Measurements from ENCODE around the gene CREB5. TPM values are rescaled to one million over a fixed set of nuclear protein-coding genes. Genes with fewer than 3 reads are reported as not detected.

Gene CREB5
- total RNA-seq, 2 donors from 2014 or later = 0.53 to 2.6 TPM

DNA sequence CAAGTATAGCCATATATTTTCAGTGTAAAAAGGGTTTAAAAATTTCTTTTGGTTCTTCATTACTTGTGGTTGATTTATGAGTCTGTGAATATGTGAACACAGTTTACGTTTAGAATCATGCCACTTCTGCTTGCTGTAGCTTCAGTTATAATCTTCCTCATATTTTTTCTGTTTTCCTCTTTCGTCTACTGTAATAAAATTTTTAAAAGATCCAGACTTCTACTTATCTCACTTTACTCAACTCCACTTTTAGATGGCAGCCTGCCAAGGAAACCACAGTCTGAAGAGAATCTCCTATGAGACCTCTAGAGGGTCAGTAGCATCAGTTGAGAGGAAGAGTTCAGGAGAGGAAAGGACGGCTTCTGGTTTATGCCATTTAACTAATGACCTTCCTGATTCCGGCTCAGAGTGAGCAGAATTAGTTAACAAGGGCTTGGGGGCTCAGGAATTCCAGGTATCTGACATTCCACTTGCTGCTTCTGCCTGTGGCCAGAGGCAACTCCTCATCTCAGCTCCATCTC is 21.4 kb downstream of the CREB5 start:
- TF ChIP-seq, protein P1, sequence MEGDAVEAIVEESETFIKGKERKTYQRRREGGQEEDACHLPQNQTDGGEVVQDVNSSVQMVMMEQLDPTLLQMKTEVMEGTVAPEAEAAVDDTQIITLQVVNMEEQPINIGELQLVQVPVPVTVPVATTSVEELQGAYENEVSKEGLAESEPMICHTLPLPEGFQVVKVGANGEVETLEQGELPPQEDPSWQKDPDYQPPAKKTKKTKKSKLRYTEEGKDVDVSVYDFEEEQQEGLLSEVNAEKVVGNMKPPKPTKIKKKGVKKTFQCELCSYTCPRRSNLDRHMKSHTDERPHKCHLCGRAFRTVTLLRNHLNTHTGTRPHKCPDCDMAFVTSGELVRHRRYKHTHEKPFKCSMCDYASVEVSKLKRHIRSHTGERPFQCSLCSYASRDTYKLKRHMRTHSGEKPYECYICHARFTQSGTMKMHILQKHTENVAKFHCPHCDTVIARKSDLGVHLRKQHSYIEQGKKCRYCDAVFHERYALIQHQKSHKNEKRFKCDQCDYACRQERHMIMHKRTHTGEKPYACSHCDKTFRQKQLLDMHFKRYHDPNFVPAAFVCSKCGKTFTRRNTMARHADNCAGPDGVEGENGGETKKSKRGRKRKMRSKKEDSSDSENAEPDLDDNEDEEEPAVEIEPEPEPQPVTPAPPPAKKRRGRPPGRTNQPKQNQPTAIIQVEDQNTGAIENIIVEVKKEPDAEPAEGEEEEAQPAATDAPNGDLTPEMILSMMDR (conservative IDR thresholded peaks at IDR 0.05) = no peak
- H3K27me3 Mint-ChIP-seq (ENCODE audit: insufficient read depth) = no peaks in the 10 kb centered on the region
- Histone ChIP-seq H3K27ac (ENCODE audit: low read depth, low read length) (no peak overlapping the region), H3K9me3 (ENCODE audit: control insufficient read depth, low read length) (no peaks in the 10 kb centered on the region), H3K36me3 (ENCODE audit: control insufficient read depth, insufficient read depth, low read length) (no peaks in the 10 kb centered on the region), H3K9ac (ENCODE audit: extremely low read depth, low read length, poor library complexity, severe bottlenecking) (no peak overlapping the region), H3K4me3 (ENCODE audit: low read length) (no peak overlapping the region), H3K27me3 (ENCODE audit: control insufficient read depth, insufficient read depth, low read length, poor library complexity, severe bottlenecking) (no peaks in the 10 kb centered on the region), H3K4me1 (ENCODE audit: control insufficient read depth, insufficient read depth, low read length) (peaks cover 17% of the 10 kb centered on the region)
- H3K4me3 Mint-ChIP-seq = no peak overlapping the region
- peak; percentile 78 for DNase-seq
- H3K4me1 Mint-ChIP-seq = peaks cover 28% of the 10 kb centered on the region
- peak overlapping the region; percentile 54 for H3K27ac Mint-ChIP-seq
- no peaks in the 10 kb centered on the region for H3K36me3 Mint-ChIP-seq (ENCODE audit: low read depth)
- H3K9me3 Mint-ChIP-seq = no peaks in the 10 kb centered on the region
- WGBS, 2 experiments (ENCODE audit: insufficient coverage in 1 of 2, insufficient read length in 1 of 2) = 72 to 89% methylated on average over 1 to 4 of the region's 4 CpGs

DNA sequence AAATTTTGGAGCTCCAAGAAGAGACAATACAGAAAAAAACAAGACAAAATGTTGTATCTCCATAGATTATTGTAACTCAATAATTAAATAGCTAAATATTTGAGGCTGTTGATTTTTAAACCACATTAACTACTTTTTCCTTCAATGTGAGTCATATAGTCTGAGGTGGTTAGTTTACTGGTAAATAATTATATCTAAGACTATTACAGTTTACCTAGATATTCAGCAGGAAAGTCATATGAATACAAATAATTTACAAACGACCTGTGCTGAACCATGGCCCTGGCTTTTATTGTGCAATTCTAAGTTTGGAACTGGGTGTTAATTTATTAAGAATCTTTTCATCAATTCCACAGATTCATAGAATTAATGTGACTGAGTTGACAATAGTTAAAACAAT is 22.2 kb downstream of the CREB5 start:
- TF ChIP-seq, protein P1 (conservative IDR thresholded peaks at IDR 0.05) = no peak
- Histone ChIP-seq H3K27me3 (ENCODE audit: control insufficient read depth, insufficient read depth, low read length, poor library complexity, severe bottlenecking) (peaks cover 4% of the 10 kb centered on the region), H3K4me3 (ENCODE audit: low read length) (no peak overlapping the region), H3K9me3 (ENCODE audit: control insufficient read depth, low read length) (no peaks in the 10 kb centered on the region), H3K4me1 (ENCODE audit: control insufficient read depth, insufficient read depth, low read length) (peaks cover 15% of the 10 kb centered on the region), H3K36me3 (ENCODE audit: control insufficient read depth, insufficient read depth, low read length) (no peaks in the 10 kb centered on the region), H3K9ac (ENCODE audit: extremely low read depth, low read length, poor library complexity, severe bottlenecking) (no peak overlapping the region), H3K27ac (ENCODE audit: low read depth, low read length) (no peak overlapping the region)
- no peak for DNase-seq
- H3K4me3 Mint-ChIP-seq = no peak overlapping the region
- H3K27me3 Mint-ChIP-seq (ENCODE audit: insufficient read depth) = no peaks in the 10 kb centered on the region
- H3K9me3 Mint-ChIP-seq = no peaks in the 10 kb centered on the region
- H3K4me1 Mint-ChIP-seq = peaks cover 27% of the 10 kb centered on the region
- no peak overlapping the region for H3K27ac Mint-ChIP-seq
- H3K36me3 Mint-ChIP-seq (ENCODE audit: low read depth) = no peaks in the 10 kb centered on the region
- no CpG with 5 or more reads among the region's 1 CpG for WGBS, 2 experiments (ENCODE audit: insufficient coverage in 1 of 2, insufficient read length in 1 of 2)

DNA sequence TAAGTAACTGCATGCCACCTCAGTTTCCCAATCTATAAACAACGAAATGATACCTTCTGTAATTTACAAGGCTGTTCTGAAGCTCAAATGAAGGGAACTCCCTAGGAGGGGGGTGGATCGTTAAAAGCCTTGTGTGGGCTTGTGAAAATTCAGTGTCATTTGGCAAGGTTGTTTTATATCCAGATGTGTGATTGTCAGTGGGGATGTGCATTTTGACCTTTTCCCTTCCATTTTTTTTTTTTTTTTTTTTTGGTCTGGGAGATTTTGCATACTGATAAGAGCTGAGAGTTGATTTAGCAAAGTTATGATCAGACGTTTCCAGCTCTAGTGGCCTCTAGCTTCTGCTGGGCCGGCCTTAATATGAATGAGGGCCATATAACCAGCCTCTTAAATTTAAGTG is 22.8 kb downstream of the CREB5 start:
- no peak for DNase-seq
- Mint-ChIP-seq H3K27me3 (ENCODE audit: insufficient read depth) (no peaks in the 10 kb centered on the region), H3K4me1 (peaks cover 20% of the 10 kb centered on the region), H3K4me3 (no peak overlapping the region), H3K27ac (no peak overlapping the region), H3K36me3 (ENCODE audit: low read depth) (no peaks in the 10 kb centered on the region), H3K9me3 (no peaks in the 10 kb centered on the region)
- no peaks in the 10 kb centered on the region for H3K9me3 ChIP-seq (ENCODE audit: control insufficient read depth, low read length)
- peaks cover 9% of the 10 kb centered on the region for H3K4me1 ChIP-seq (ENCODE audit: control insufficient read depth, insufficient read depth, low read length)
- WGBS, 2 experiments (ENCODE audit: insufficient coverage in 1 of 2, insufficient read length in 1 of 2) = 79 to 80% methylated on average over 1 to 4 of the region's 4 CpGs
- peaks cover 4% of the 10 kb centered on the region for H3K27me3 ChIP-seq (ENCODE audit: control insufficient read depth, insufficient read depth, low read length, poor library complexity, severe bottlenecking)
- no peak overlapping the region for H3K27ac ChIP-seq (ENCODE audit: low read depth, low read length)
- TF ChIP-seq, protein P1 (conservative IDR thresholded peaks at IDR 0.05) = no peak
- H3K4me3 ChIP-seq (ENCODE audit: low read length) = no peak overlapping the region
- H3K36me3 ChIP-seq (ENCODE audit: control insufficient read depth, insufficient read depth, low read length) = no peaks in the 10 kb centered on the region
- no peak overlapping the region for H3K9ac ChIP-seq (ENCODE audit: extremely low read depth, low read length, poor library complexity, severe bottlenecking)
